ENCODE data around the gene NRTN. TPM values are rescaled to one million over a fixed set of nuclear protein-coding genes. Genes with fewer than 3 reads are reported as not detected.

The NRTN gene
- total and polyA plus RNA-seq, 2 of the 13 experiments (the other 11 are each of a cell fraction or from before 2014, with no cell fraction given): 4.1 to 5.3 TPM

GRCh38 chr19:5790559-5791520, 14.0 kb upstream of the NRTN start, which contains the start of gene DUS3L (continued):
- TF ChIP-seq ZNF574 (CRISPR knock-in tag; IDR thresholded peaks at IDR 0.05): peak; percentile 89
- peak; percentile 87; the same call in 1 of the 2 replicates for TF ChIP-seq ZNF558 (CRISPR knock-in tag; IDR thresholded peaks at IDR 0.05; ENCODE audit: borderline replicate concordance)
- peak; percentile 65; the same call in 1 of the 2 replicates for TF ChIP-seq ZBTB20 (CRISPR knock-in tag; IDR thresholded peaks at IDR 0.05; ENCODE audit: borderline replicate concordance, low read depth)
- TF ChIP-seq ZNF253 (CRISPR knock-in tag; IDR thresholded peaks at IDR 0.05; ENCODE audit: borderline replicate concordance): peak; percentile 72; the same call in 1 of the 2 replicates
- TF ChIP-seq HNRNPLL (IDR thresholded peaks at IDR 0.05; ENCODE audit: low read depth, low read length, poor library complexity, severe bottlenecking): peak; percentile 89
- peak; percentile 100 for TF ChIP-seq MXD4 (CRISPR knock-in tag; IDR thresholded peaks at IDR 0.05)
- peak; percentile 93; the same call in 1 of the 2 replicates for TF ChIP-seq AHR (CRISPR knock-in tag; IDR thresholded peaks at IDR 0.05)
- no peak for TF ChIP-seq ZNF557 (CRISPR knock-in tag; IDR thresholded peaks at IDR 0.05)
- TF ChIP-seq ARNTL (CRISPR knock-in tag; IDR thresholded peaks at IDR 0.05): peak; percentile 96
- peak; percentile 90 for TF ChIP-seq RBM39 (IDR thresholded peaks at IDR 0.05; ENCODE audit: low read depth, low read length, poor library complexity, severe bottlenecking)
- TF ChIP-seq, protein P1, sequence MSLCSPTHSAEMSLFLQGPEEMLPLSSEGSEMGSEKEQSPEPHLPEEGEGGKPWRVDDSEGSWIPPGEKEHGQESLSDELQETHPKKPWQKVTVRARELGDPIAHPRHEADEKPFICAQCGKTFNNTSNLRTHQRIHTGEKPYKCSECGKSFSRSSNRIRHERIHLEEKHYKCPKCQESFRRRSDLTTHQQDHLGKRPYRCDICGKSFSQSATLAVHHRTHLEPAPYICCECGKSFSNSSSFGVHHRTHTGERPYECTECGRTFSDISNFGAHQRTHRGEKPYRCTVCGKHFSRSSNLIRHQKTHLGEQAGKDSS (CRISPR knock-in tag; IDR thresholded peaks at IDR 0.05; ENCODE audit: borderline replicate concordance, low read depth): peak; percentile 44; the same call in 1 of the 2 replicates
- TF ChIP-seq, protein P2, sequence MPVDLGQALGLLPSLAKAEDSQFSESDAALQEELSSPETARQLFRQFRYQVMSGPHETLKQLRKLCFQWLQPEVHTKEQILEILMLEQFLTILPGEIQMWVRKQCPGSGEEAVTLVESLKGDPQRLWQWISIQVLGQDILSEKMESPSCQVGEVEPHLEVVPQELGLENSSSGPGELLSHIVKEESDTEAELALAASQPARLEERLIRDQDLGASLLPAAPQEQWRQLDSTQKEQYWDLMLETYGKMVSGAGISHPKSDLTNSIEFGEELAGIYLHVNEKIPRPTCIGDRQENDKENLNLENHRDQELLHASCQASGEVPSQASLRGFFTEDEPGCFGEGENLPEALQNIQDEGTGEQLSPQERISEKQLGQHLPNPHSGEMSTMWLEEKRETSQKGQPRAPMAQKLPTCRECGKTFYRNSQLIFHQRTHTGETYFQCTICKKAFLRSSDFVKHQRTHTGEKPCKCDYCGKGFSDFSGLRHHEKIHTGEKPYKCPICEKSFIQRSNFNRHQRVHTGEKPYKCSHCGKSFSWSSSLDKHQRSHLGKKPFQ (CRISPR knock-in tag; IDR thresholded peaks at IDR 0.05; ENCODE audit: insufficient replicate concordance): no peak
- TF ChIP-seq ZMAT5 (CRISPR knock-in tag; IDR thresholded peaks at IDR 0.05; ENCODE audit: borderline replicate concordance, low read depth): no peak
- peak; percentile 64; the same call in 1 of the 2 replicates for TF ChIP-seq DR1 (CRISPR knock-in tag; IDR thresholded peaks at IDR 0.05)
- peak; percentile 72 for TF ChIP-seq TEAD3 (CRISPR knock-in tag; optimal IDR thresholded peaks at IDR 0.05; ENCODE audit: borderline replicate concordance)
- TF ChIP-seq ZNF891 (CRISPR knock-in tag; IDR thresholded peaks at IDR 0.05): peak; percentile 91
- TF ChIP-seq ZNF263 (CRISPR knock-in tag; IDR thresholded peaks at IDR 0.05): no peak
- peak; percentile 100 for TF ChIP-seq DMAP1 (CRISPR knock-in tag; IDR thresholded peaks at IDR 0.05)
- TF ChIP-seq ZNF124 (CRISPR knock-in tag; IDR thresholded peaks at IDR 0.05): 0 out of 2 replicates have a peak, but pooled peaks have one; percentile 26
- no peak for TF ChIP-seq ZNF24 (IDR thresholded peaks at IDR 0.05)
- peak; percentile 93 for TF ChIP-seq TIGD3 (CRISPR knock-in tag; IDR thresholded peaks at IDR 0.05; ENCODE audit: borderline replicate concordance)
- TF ChIP-seq ZNF234 (CRISPR knock-in tag; conservative IDR thresholded peaks at IDR 0.05): no peak
